K562 (cell line): Measurements from ENCODE around the gene CLK3. TPM values are rescaled to one million over a fixed set of nuclear protein-coding genes. Genes with fewer than 3 reads are reported as not detected.

Source experiments
- ATAC-seq: fragments of 200-7000 bp; cut with Tn5 transposase; 3 replicates; pipeline ENCODE4 v1.9.1; 2020; ENCODE audit warnings: moderate library complexity
- BruUV-seq: library from RNA; stranded (reverse); fragments of 400-500 nt; replicated peaks from 2 replicates; lab custom pipeline; 2021; lab: Mats Ljungman, UMichigan
- CTCF ChIA-PET: fragments of 300-600 bp; formaldehyde crosslinking; extraction: SDS; loops from one replicate; lab custom pipeline; 2021; ENCODE audit warnings: low intra/inter-chr PET ratio; lab: Yijun Ruan, JAX
- POLR2A ChIA-PET: fragments of 300-600, 350-650 bp; sonication (Branson Sonifier 250); formaldehyde crosslinking; extraction: SDS; loops from one replicate; lab custom pipeline; 2021; ENCODE audit warnings: antibody characterized with exemption, inconsistent platforms; lab: Yijun Ruan, JAX
- DNase-seq, 4 experiments: peaks; one replicate each; pipeline versions ENCODE4 v3.0.0 to v3.0.0-alpha.2; 2011 to 2018; ENCODE audit warnings: low spot score in 3 of 4, mixed read lengths in 3 of 4; ENCODE audit errors: extremely low read depth in 1 of 4
- FAIRE-seq: peaks from 2 replicates; lab custom pipeline; 2011; peaks lifted over from hg19 to GRCh38; lab: Jason Lieb, UNC
- H2AFZ ChIP-seq: 2 replicates; pipeline ENCODE4 v1.6.0; 2011; ENCODE audit warnings: low read depth, low read length, control low read depth, inconsistent platforms
- H3K27ac ChIP-seq: fragments of 200-600 bp; 3 replicates; pipeline ENCODE4 v1.8.0; 2011; ENCODE audit warnings: low read depth, mild to moderate bottlenecking, control low read depth, inconsistent platforms, low read length, moderate library complexity, mixed read lengths; ENCODE audit errors: extremely low read depth
- H3K27me3 ChIP-seq, 2 experiments: fragments of 300-600 bp in 1 of 2; 2 replicates in 1 of 2; 3 replicates in 1 of 2; pipeline versions ENCODE4 v1.6.0 to v1.8.0; 2011; ENCODE audit warnings: inconsistent platforms in 2 of 2, low read length in 2 of 2, mild to moderate bottlenecking in 1 of 2, mixed read lengths in 1 of 2, moderate library complexity in 1 of 2; ENCODE audit not compliant: control insufficient read depth in 2 of 2, insufficient read depth in 2 of 2
- H3K36me3 ChIP-seq: fragments of 300-600 bp; 3 replicates; pipeline ENCODE4 v1.8.0; 2011; ENCODE audit warnings: mild to moderate bottlenecking, low read length, inconsistent platforms; ENCODE audit not compliant: control insufficient read depth, insufficient read depth
- H3K4me1 ChIP-seq, 2 experiments: fragments of 200-600 bp in 1 of 2; replicated peaks in 1 of 2; 2 replicates in 1 of 2; 3 replicates in 1 of 2; pipeline versions ENCODE4 v1.5.1 to v1.8.0; 2011; ENCODE audit warnings: inconsistent platforms in 2 of 2, low read length in 2 of 2, mild to moderate bottlenecking in 1 of 2, mixed read lengths in 1 of 2, moderate library complexity in 1 of 2; ENCODE audit not compliant: control insufficient read depth in 2 of 2, insufficient read depth in 2 of 2
- H3K4me2 ChIP-seq: 2 replicates; pipeline ENCODE4 v1.6.1; 2011; ENCODE audit warnings: low read length, control low read depth, inconsistent platforms, mixed read lengths; ENCODE audit not compliant: insufficient read depth
- H3K4me3 ChIP-seq: fragments of 200-600 bp; sonication (generic), shearing (Covaris generic); 2 replicates; pipeline ENCODE4 v1.5.1; 2016; ENCODE audit warnings: control low read depth, inconsistent platforms
- H3K79me2 ChIP-seq: fragments of 200-600 bp; 3 replicates; pipeline ENCODE4 v1.8.0; 2011; ENCODE audit warnings: low read length, inconsistent platforms; ENCODE audit not compliant: control insufficient read depth, insufficient read depth
- H3K9ac ChIP-seq, 2 experiments: 2 replicates each; pipeline versions ENCODE4 v1.6.0 to v1.6.1; 2011; ENCODE audit warnings: low read depth in 2 of 2, low read length in 2 of 2, control low read depth in 1 of 2, inconsistent platforms in 1 of 2, mild to moderate bottlenecking in 1 of 2, mixed read lengths in 1 of 2; ENCODE audit not compliant: insufficient read depth in 1 of 2
- H3K9me1 ChIP-seq: one replicate; pipeline ENCODE4 v1.6.0; 2011; ENCODE audit warnings: inconsistent platforms, mild to moderate bottlenecking, low read length, moderate library complexity; ENCODE audit not compliant: control insufficient read depth, insufficient read depth
- H3K9me3 ChIP-seq: replicated peaks from 2 replicates; pipeline ENCODE4 v1.5.1; 2011; ENCODE audit warnings: low read depth, low read length, inconsistent platforms; ENCODE audit not compliant: control insufficient read depth, insufficient read depth
- H4K20me1 ChIP-seq: replicated peaks from 2 replicates; pipeline ENCODE4 v1.6.1; 2011; ENCODE audit warnings: low read length, inconsistent platforms, mixed read lengths; ENCODE audit not compliant: control insufficient read depth, insufficient read depth
- BRF1 ChIP-seq: IDR thresholded peaks from 3 replicates; pipeline ENCODE4 v1.6.1; 2011; ENCODE audit warnings: borderline replicate concordance, mild to moderate bottlenecking; ENCODE audit not compliant: insufficient read length; ENCODE audit errors: extremely low read depth
- EZH2 ChIP-seq: IDR thresholded peaks from 2 replicates; pipeline ENCODE4 v1.6.1; 2012; ENCODE audit warnings: low read depth, mild to moderate bottlenecking, inconsistent platforms, low read length, borderline replicate concordance
- HDGF ChIP-seq: fragments of 450-650 bp; IDR thresholded peaks from 2 replicates; pipeline ENCODE4 v1.6.1; 2016
- RBM14 ChIP-seq: fragments of 200-400 bp; formaldehyde crosslinking; IDR thresholded peaks from 2 replicates; pipeline ENCODE4 v1.6.1; 2018; ENCODE audit warnings: low read depth, mild to moderate bottlenecking, low read length, moderate library complexity, borderline replicate concordance; ENCODE audit not compliant: insufficient read depth
- SPI1 ChIP-seq: IDR thresholded peaks from 2 replicates; pipeline ENCODE4 v1.6.1; 2011; ENCODE audit warnings: low read depth, low read length, control low read depth, borderline replicate concordance
- SREBF2 ChIP-seq: sonication (generic); formaldehyde crosslinking; IDR thresholded peaks from 2 replicates; pipeline ENCODE4 v1.4.0; 2020; ENCODE audit warnings: mild to moderate bottlenecking, missing genetic modification reagents
- TSC22D4 ChIP-seq: fragments of 450-650 bp; IDR thresholded peaks from 2 replicates; pipeline ENCODE4 v1.6.1; 2016; ENCODE audit warnings: missing genetic modification characterization, missing biosample characterization, control low read depth
- ZBTB8A ChIP-seq: fragments of 450-650 bp; IDR thresholded peaks from 2 replicates; pipeline ENCODE4 v1.6.1; 2018; ENCODE audit warnings: mild to moderate bottlenecking, moderate library complexity; ENCODE audit not compliant: partially characterized antibody
- ZKSCAN8 ChIP-seq: fragments of 200-800 bp; sonication (Bioruptor generic); IDR thresholded peaks from 2 replicates; pipeline ENCODE4 v1.6.1; 2016; ENCODE audit warnings: missing genetic modification characterization, missing compliant biosample characterization
- ZNF174 ChIP-seq: fragments of 250-450 bp; sonication (Bioruptor Pico); IDR thresholded peaks from 2 replicates; pipeline ENCODE4 v1.4.0; 2020; ENCODE audit warnings: mild to moderate bottlenecking
- ZNF507 ChIP-seq: conservative IDR thresholded peaks from 2 replicates; pipeline ENCODE4 v1.6.1; 2017; ENCODE audit warnings: missing genetic modification characterization, missing compliant biosample characterization
- WGBS: fragments of 100-300 bp; shearing (Covaris generic); methylation state at CpG from one replicate; pipeline ENCODE4 v1.1.6; 2016; ENCODE audit warnings: low coverage, mixed read lengths; ENCODE audit not compliant: insufficient coverage; ENCODE audit errors: missing lambda C conversion rate; 5-methylcytosine and 5-hydroxymethylcytosine counted together
- in situ Hi-C: fragments of 300-500 bp; cut with MboI; formaldehyde crosslinking; loops from 4 replicates; pipeline ENCODE4 v1.15.0; 2018; ENCODE audit warnings: inconsistent platforms, mixed read lengths
- intact Hi-C: fragments of 100-400 bp; cut with micrococcal nuclease; formaldehyde crosslinking; loops from 2 replicates; pipeline ENCODE4 v1.14.2; 2022
- polyA plus RNA-seq, 8 experiments: library from polyadenylated mRNA; depleted of rRNA in 4 of 8; stranded (reverse) in 5 of 8; unstranded in 3 of 8; fragments of >200 nt; fragmentation: Nextera tagmentation in 2 of 8; fragmentation: Illumina TruSeq in 1 of 8; extraction: Ambion mirVana in 2 of 8; extraction: Trizol in 1 of 8; gene quantifications; 2 replicates each; pipeline versions ENCODE4 v1.2.1 to v1.2.3, GENCODE V29; 2011 to 2014; ENCODE audit warnings: inconsistent platforms in 1 of 8, missing spikeins in 1 of 8
- total RNA-seq, 7 experiments: library from RNA; depleted of rRNA in 6 of 7; stranded (reverse); fragments of >200 nt in 6 of 7; fragmentation: Illumina TruSeq in 2 of 7; extraction: Trizol in 2 of 7; gene quantifications; 2 replicates each; pipeline versions ENCODE4 v1.2.1 to v1.2.3, GENCODE V29; 2011 to 2021; ENCODE audit warnings: low replicate concordance in 1 of 7
- TF ChIP-seq, protein P1 (sequence below): fragments of 450-650 bp; IDR thresholded peaks from 2 replicates; pipeline ENCODE4 v1.6.1; 2016; ENCODE audit warnings: low read depth, mild to moderate bottlenecking, moderate library complexity
- TF ChIP-seq, protein P2 (sequence below): fragments of 250-450 bp; sonication (Bioruptor Pico); IDR thresholded peaks from 2 replicates; pipeline ENCODE4 v1.9.0; 2021; ENCODE audit warnings: mild to moderate bottlenecking, inconsistent platforms

The CLK3 gene
- total and polyA plus RNA-seq, 9 of the 15 experiments (the other 6 are each of a cell fraction or from before 2014, with no cell fraction given) = 1.2 to 95.2 (median 51.7) TPM

DNA sequence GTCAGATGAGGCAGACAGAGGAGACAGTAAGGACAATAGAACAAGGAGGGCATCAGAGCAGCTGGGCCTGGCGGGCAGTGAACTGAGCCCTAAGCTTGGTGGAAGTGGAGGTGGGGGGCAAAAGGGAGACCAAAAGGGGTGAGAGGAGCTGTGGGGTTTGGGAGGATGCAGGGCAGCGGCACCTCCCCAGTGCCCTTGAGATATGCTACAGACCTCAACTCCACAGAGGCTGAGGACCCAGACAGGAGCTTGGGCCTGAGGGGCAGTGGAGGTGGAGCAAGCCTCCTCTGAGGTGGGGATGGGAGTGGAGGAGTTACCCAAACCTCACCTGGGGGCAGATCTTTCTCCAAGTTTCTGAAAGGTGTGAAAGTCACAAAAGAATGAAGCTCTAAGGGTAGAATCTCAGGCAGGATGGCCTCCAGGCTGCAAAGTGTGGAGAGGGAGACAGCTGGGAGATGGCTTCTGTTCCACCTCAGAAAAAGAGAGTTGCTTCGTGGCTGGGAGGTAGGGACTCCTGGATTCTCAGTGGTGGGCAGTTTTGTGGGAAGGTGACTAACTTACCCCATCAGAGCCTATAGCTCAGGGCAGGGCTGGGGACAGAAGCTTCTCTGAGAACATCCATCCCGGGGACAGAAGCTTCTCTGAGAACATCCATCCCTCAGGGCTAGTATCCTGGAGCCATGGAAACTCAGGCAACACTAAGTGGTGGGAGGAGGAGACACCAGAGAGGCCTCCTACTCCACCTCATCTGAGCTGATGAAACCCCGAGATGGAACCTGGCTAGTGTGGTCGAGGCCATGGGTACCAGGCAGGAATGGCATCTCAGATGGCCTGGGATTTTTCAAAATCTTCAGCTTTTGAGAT is 2.3 kb upstream of the CLK3 start:
- in situ Hi-C loops (loop anchor here (5.0 kb wide), 1 partner anchor 66 kb away; no protein-coding TSS in a partner anchor), intact Hi-C loops (loop anchor here (5.0 to 10.0 kb wide), 2 partner anchors 151 to 619 kb away; partner anchors contain the start of genes PML, STOML1 and UBL7)
- H3K4me3 ChIP-seq = no peak overlapping the region
- DNase-seq = no peak
- H3K27ac ChIP-seq = no peak overlapping the region
- POLR2A ChIA-PET = interaction anchor here (0.5 to 9.7 kb wide), 8 partner anchors 12 to 1118 kb away, joined by 3 to 111 read pairs (median 4); no protein-coding TSS in a partner anchor
- CTCF ChIA-PET = interaction anchor here (0.7 kb wide), 1 partner anchor 17 kb away, joined by 3 read pairs; no protein-coding TSS in a partner anchor
- peaks cover 34% of the 10 kb centered on the region for H3K79me2 ChIP-seq
- no peaks in the 10 kb centered on the region for H3K9me3 ChIP-seq
- H3K27me3 ChIP-seq = peaks cover 0 to 7% of the 10 kb centered on the region in 2 experiments; a peak in 2 of 5 replicates
- peaks cover 39% of the 10 kb centered on the region for H4K20me1 ChIP-seq
- 0 out of 4 replicates have a peak overlapping the region, but pooled peaks of 1 of the 2 experiments have one; percentile 57 for H3K9ac ChIP-seq
- ATAC-seq = no peak
- H3K36me3 ChIP-seq = peaks cover 12% of the 10 kb centered on the region; the same call in 2 of the 3 replicates
- BruUV-seq = no TSS peak
- H3K9me1 ChIP-seq = peaks cover 2% of the 10 kb centered on the region
- no peak for FAIRE-seq
- 9% methylated on average over 5 of the region's 6 CpGs for WGBS
- no peak overlapping the region for H2AFZ ChIP-seq
- H3K4me1 ChIP-seq = peaks cover 32 to 63% of the 10 kb centered on the region in 2 experiments
- no peak overlapping the region for H3K4me2 ChIP-seq
- TF ChIP-seq RBM14 (no peak), BRF1 (no peak), ZNF174 (CRISPR knock-in tag) (no peak), SPI1 (no peak), SREBF2 (CRISPR knock-in tag) (no peak), ZBTB8A (no peak), ZKSCAN8 (CRISPR knock-in tag) (no peak), EZH2 (no peak), TSC22D4 (tag) (no peak), ZNF507 (tag) (no peak), HDGF (no peak)
- TF ChIP-seq, protein P1, sequence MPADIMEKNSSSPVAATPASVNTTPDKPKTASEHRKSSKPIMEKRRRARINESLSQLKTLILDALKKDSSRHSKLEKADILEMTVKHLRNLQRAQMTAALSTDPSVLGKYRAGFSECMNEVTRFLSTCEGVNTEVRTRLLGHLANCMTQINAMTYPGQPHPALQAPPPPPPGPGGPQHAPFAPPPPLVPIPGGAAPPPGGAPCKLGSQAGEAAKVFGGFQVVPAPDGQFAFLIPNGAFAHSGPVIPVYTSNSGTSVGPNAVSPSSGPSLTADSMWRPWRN = no peak
- TF ChIP-seq, protein P2, sequence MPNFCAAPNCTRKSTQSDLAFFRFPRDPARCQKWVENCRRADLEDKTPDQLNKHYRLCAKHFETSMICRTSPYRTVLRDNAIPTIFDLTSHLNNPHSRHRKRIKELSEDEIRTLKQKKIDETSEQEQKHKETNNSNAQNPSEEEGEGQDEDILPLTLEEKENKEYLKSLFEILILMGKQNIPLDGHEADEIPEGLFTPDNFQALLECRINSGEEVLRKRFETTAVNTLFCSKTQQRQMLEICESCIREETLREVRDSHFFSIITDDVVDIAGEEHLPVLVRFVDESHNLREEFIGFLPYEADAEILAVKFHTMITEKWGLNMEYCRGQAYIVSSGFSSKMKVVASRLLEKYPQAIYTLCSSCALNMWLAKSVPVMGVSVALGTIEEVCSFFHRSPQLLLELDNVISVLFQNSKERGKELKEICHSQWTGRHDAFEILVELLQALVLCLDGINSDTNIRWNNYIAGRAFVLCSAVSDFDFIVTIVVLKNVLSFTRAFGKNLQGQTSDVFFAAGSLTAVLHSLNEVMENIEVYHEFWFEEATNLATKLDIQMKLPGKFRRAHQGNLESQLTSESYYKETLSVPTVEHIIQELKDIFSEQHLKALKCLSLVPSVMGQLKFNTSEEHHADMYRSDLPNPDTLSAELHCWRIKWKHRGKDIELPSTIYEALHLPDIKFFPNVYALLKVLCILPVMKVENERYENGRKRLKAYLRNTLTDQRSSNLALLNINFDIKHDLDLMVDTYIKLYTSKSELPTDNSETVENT = no peak
